HG03175 (cell line): Measurements from ENCODE around the gene TPI1.

ENCODE experiments used
- ATAC-seq: cut with Tn5 transposase; IDR thresholded peaks from one replicate; pipeline ENCODE4 v1.9.1; 2021; ENCODE audit warnings: mild to moderate bottlenecking, moderate library complexity; ENCODE audit not compliant: unreplicated experiment

TPI1 gene

GRCh38 chr12:6867413-6868210 lies at the start of gene TPI1:
Gene TPI1 (plus strand): TSS chr12:6867531. CDS start chr12:6867567, 36 bp downstream.
- ATAC-seq: peak; percentile 70

- ATAC-seq: no peak
Measured at GRCh38 chr12:6817662-6818157, 49.6 kb upstream of the TPI1 start.

GRCh38 chr12:6818222-6818621 lies 49.1 kb upstream of the TPI1 start:
- ATAC-seq: no peak

GRCh38 chr12:6818645-6819044 lies 48.7 kb upstream of the TPI1 start:
- ATAC-seq: no peak

GRCh38 chr12:6819106-6820030 lies 48.0 kb upstream of the TPI1 start:
- no peak for ATAC-seq

GRCh38 chr12:6820166-6820565 lies 47.2 kb upstream of the TPI1 start:
- ATAC-seq: no peak

- ATAC-seq: no peak
Measured at GRCh38 chr12:6821591-6822425, 45.5 kb upstream of the TPI1 start, which contains the start of gene GPR162. Gene GPR162 (plus strand): TSS chr12:6821821. CDS start chr12:6823899, 2,078 bp downstream.

GRCh38 chr12:6822426-6823135 lies 44.8 kb upstream of the TPI1 start:
- ATAC-seq: no peak

GRCh38 chr12:6823182-6824084 lies 43.9 kb upstream of the TPI1 start:
- no peak for ATAC-seq

GRCh38 chr12:6824085-6824775 lies 43.1 kb upstream of the TPI1 start:
- no peak for ATAC-seq

GRCh38 chr12:6824901-6825381 lies 42.4 kb upstream of the TPI1 start:
- no peak for ATAC-seq

GRCh38 chr12:6825398-6826124 lies 41.8 kb upstream of the TPI1 start:
- peak; percentile 49 for ATAC-seq

- no peak for ATAC-seq
Measured at GRCh38 chr12:6826125-6826733, 41.1 kb upstream of the TPI1 start.

- no peak for ATAC-seq
Measured at GRCh38 chr12:6826734-6827436, 40.4 kb upstream of the TPI1 start.

- no peak for ATAC-seq
Measured at GRCh38 chr12:6827437-6827911, 39.9 kb upstream of the TPI1 start.
